Measurements from ENCODE around the gene INA.
"Not testable (repeated sequence)": the region's sequence is repeated elsewhere in the genome, so short reads cannot be mapped to it uniquely, and the experiment has no call there.

The INA gene

GRCh38 chr10:103276896-103277712, at the start of gene INA:
INA (plus strand) TSS chr10:103277138; CDS start chr10:103277212, 74 bp downstream.
- DNase-seq (ENCODE audit: low spot score): no peak

DNA sequence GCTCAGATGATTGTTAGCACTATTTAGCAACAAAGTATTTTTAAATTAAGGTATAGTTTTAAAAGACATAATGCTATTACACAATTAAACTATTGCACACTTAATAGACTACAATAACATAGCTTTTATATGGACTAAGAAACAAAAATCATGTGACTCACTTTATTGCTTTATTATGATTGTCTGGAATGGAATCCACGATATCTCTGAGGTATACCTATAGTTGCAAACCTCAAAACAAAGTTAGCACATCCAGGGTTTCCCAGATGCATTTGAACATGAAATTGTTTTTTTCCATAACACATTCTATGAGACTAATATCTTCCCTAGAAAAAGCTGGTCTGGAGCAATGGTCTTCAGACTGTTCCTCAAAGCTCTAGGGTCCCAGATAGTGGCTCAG, 49.5 kb upstream of the INA start:
- no peak for DNase-seq (ENCODE audit: low spot score)

DNA sequence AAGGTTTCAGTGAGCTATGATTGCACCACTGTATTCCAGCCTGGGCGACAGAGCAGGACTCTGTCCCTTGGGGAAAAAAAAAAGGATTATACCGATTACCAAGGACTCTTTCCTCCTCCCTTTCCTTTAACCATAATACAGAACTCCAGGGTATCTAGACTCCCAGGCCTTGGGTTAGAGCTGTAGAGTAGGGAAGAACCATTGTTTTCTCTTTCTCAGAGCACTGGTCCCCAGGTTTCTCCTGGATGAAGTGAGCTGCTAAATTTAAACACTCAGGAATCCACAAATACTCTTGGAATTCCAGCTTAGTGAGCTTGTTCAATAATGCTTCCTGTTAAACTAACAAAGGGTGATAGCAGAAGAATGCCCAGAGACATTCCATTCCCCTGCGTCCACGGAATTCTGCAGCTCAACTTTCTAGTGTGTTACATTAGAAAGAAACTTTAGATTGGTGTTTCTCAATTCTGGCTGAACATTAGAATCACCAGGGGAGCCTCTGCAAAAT, 45.8 kb upstream of the INA start:
- DNase-seq (ENCODE audit: low spot score): peak; percentile 56

DNA sequence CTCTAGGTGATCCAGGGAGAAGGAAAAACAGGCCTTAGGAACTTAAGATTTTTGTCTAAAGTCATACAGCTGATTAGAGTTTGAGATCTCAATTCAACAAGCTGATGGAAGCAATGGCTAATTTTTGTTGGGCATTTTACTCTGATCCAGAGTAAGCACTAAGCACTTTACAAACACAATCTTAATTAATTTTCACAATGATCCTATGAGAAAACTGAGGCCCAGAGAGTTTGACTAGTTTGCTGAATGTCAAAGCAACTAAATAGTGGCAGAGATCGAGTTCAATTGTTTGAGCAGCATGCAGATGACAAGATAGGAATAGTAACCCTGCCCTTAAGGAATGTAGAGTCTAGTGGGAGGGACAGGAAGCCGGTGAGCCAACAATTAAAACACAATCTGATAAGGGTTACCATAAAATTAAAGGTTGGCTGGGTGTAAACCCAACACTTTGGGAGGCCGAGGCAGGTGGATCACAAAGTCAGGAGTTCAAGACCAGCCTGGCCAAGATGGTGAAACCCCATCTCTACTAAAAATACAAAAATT, 44.7 kb upstream of the INA start:
- no peak for DNase-seq (ENCODE audit: low spot score)

DNA sequence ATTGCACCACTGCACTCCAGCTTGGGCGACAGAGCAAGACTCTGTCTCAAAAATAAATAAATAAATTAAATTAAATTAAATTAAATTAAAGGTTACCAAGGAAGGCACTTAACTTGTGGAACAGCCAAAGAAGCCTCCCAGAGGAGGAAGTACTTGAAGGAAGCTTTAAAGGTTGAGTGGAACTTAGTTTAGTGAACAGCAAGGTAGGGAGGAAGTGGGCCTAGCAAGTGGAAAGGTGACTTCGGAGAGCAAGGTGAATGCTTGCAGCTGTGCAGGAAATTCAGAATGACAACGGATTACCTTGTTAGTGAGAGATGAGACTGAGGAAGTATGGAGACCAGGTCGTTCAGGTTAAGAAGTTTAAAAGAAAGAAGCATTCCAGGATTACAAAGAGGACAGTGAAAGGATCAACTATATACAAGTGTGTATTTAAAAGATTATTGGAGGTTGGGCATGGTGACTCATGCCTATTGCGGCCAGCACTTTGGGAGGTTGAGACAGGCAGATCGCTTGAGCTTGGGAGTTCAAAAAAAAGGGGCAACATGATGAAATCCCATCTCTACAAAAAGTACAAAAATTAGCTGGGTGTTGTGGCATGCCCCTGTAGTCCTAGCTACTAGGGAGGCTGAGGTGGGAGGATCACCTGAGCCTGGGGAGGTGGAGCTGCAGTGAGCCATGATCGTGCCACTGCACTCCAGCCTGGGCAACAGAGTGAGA, 44.0 kb upstream of the INA start:
- no peak for DNase-seq (ENCODE audit: low spot score)

DNA sequence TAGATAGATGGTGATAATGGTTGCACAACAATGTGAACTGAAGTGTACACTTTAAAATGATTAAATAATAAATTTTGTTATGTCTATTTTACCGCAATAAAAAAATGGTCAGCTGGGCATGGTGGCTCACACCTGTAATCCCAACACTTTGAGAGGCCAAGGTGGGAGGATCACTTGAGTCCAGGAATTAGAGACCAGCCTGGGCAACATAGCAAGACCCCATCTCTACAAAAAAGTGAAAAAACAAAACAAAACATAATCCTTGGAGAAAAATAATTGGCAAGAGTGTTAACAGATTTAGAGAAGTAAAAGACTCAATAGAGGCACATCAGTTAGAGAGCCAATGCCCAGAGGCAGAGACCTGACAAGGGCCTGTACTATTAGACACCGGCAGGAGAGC, 41.2 kb upstream of the INA start:
- no peak for DNase-seq (ENCODE audit: low spot score)

DNA sequence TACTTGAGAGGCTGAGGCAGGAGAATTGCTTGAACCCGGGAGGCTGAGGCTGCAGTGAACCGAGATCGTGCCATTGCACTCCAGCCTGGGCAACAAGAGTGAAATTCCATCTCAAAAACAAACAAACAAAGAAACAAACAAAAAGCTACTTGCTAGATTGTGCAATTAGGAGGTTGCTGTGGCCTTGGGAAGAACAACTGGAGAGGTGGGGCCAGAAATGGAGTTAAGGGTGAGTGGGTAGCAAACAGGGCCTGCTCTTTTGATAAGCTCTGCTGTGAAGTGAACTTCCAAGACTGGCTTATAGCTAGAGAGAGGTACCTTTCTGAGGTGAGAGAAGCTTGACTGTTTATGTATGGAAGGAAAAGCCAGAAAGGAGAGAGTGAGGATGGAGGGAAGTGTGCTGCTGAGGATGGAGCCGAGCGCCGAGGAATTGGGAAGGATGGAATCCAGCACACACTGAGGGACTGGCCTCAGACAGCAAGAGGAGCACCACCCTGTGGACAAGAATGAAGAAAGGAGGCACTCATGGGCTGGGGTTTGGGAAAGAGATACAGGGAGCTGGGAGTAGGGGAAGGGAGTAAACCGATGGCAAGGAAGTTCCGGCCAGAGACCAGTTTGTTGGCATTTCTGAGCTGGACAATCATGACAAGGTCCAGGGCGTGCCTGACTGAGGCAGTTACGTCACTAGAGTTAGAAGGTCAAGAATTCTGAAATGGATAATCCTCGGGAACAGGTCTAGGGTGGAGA, 38.3 kb upstream of the INA start:
- DNase-seq (ENCODE audit: low spot score): no peak

GRCh38 chr10:103241262-103242011, 35.5 kb upstream of the INA start:
- DNase-seq (ENCODE audit: low spot score): no peak

- DNase-seq (ENCODE audit: low spot score): peak; percentile 26
These were observed 32.2 kb upstream of the INA start for GRCh38 chr10:103244666-103245271.

DNA sequence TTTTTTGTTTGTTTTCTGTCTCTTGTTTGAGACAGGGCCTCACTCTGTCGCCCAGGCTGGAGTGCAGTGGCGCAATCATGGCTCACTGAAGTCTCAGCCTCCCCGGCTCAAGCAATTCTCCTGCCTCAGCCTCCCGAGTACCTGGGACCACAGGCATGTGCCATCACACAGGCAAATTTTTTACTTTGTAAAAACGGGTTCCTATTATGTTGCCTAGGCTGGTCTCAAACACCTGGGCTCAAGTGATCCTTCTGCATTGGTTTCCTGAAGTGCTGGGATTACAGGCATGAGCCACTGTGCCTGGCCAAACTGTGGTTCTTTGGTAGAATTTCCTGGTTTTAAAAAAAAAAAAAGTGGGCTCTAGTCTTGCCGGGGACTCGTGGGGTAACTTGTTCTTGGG, 31.4 kb upstream of the INA start, which contains the start of gene RPEL1:
Gene RPEL1, plus strand, starts transcription at position 301 of the 400 bp plus-strand sequence. CDS start 110 bp downstream, outside the sequence.
- DNase-seq (ENCODE audit: low spot score): not testable (repeated sequence)

DNA sequence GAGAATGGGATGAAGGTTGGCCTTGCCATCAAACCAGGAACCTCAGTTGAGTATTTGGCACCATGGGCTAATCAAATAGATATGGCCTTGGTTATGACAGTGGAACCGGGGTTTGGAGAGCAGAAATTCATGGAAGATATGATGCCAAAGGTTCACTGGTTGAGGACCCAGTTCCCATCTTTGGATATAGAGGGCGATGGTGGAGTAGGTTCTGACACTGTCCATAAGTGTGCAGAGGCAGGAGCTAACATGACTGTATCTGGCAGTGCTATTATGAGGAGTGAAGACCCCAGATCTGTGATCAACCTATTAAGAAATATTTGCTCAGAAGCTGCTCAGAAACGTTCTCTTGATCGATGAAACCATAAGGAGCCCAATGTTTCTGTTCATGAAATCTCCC, 30.6 kb upstream of the INA start:
- DNase-seq (ENCODE audit: low spot score): no peak

- no peak for DNase-seq (ENCODE audit: low spot score)
These were observed 22.8 kb upstream of the INA start for GRCh38 chr10:103254113-103254512.

DNA sequence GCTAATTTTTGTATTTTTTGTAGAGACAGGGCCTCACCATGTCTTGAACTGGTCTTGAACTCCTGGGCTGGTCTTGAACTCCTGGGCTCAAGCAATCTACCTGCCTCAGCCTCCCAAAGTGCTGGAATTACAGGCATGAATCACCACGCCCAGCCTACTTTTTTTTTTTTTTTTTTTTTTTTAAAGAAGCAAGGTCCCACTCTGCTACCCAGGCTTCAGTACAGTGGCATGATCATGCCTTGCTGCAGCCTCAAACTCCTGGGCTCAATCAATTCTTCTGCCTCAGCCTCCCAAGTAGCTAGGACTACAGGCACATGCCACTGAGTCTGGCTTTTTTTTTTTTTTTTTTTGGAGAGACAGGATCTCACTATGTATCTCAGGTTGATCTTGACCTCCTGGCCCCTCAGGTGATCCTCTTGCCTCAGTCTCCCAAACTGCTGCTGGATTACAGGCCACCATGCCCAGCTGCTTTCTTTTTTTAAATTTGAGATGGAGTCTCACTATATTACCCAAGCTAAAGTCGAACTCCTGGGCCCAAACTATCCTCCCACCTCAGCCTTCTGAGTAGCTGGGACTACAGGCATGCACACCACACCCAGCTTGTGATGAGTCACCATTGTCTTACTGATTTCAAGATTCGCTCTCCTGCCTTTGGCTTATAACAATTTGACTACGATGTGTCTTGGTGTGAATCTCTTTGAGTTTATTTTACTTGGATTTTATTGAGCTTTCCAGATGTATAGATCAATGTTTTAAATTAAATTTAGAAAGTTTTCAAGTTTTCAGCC, 22.2 kb upstream of the INA start:
- no peak for DNase-seq (ENCODE audit: low spot score)

GRCh38 chr10:103256613-103257012, 20.3 kb upstream of the INA start:
- DNase-seq (ENCODE audit: low spot score): no peak

DNA sequence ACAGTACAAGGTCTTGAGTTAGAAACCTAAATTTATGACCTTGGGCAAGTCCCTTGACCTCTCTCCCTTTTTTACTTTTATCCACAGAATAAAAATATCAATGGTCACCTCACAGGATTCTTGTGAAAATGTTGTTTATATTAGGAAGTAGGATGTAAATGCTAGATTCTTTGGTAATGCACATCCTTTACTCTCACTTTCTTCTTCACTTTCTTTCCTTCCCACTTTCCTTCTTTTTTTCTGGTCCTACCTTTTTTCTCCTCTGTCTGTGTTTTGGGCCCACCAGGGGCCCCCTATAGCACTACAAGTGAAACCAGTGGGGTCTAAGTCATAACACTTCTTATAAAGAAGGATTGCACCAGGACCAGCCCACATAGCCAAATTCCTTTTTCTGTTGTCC, 19.1 kb upstream of the INA start:
- no peak for DNase-seq (ENCODE audit: low spot score)

DNA sequence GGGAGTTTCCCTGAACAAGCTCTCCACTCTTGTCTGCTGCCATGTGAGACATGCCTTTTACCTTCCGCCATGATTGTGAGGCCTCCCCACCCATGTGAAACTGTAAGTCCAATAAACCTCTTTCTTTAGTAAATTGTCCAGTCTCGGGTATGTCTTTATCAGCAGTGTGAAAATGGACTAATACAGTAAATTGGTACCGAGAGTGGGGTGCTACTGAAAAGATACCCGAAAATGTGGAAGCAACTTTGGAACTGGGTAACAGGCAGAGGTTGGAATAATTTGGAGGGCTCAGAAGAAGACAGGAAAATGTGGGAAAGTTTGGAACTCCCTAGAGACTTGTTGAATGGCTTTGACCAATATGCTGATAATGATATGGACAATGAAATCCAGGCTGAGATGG, 18.0 kb upstream of the INA start:
- not testable (repeated sequence) for DNase-seq (ENCODE audit: low spot score)

- DNase-seq (ENCODE audit: low spot score): no peak
These were observed 16.9 kb upstream of the INA start for GRCh38 chr10:103259989-103260388.

GRCh38 chr10:103262229-103262628, 14.7 kb upstream of the INA start:
- peak; percentile 27 for DNase-seq (ENCODE audit: low spot score)

GRCh38 chr10:103265717-103266329, 11.1 kb upstream of the INA start:
- DNase-seq (ENCODE audit: low spot score): peak; percentile 62

DNA sequence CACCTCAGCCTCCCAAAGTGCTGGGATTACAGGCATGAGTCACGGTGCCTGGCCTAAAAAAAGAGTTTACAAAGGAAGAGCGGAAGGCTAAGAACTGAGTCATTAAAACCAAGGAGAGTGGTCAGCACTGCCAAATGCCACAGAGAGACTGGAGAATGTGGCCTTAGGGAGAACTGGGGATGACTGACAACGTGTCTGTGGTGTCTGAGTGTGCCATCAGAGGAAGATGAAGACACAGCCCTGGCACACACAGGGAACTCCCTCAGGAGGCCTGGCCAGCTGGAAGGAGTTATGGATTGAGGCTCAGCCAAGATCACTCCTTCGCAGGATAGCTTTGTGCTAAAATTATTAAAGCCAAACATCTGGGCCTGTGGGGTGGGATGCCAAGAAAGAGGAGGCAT, 3.9 kb upstream of the INA start:
- DNase-seq (ENCODE audit: low spot score): peak; percentile 93

All from RKO (cell line).